GM20431 (cell line): Measurements from ENCODE around the gene BCAS1.

Source experiments
- in situ Hi-C: fragments of 300-500 bp; cut with MseI, MboI; formaldehyde crosslinking; loops from one replicate; pipeline ENCODE4 v1.15.0; 2020; ENCODE audit warnings: low sequenced_read_pairs; ENCODE audit not compliant: unreplicated experiment

Gene BCAS1

GRCh38 chr20:53921443-53921973, 148.9 kb downstream of the BCAS1 start:
- in situ Hi-C loops: no loop called here

GRCh38 chr20:53920647-53921245, 149.6 kb downstream of the BCAS1 start:
- in situ Hi-C loops: no loop called here

- in situ Hi-C loops: no loop called here
Observed at GRCh38 chr20:53919886-53920285, 150.5 kb downstream of the BCAS1 start.

GRCh38 chr20:53918949-53919361, 151.4 kb downstream of the BCAS1 start:
- in situ Hi-C loops: no loop called here

- in situ Hi-C loops: no loop called here
Observed at GRCh38 chr20:53918020-53918311, 152.4 kb downstream of the BCAS1 start.

GRCh38 chr20:53917145-53918019, 153.0 kb downstream of the BCAS1 start:
- in situ Hi-C loops: no loop called here

DNA sequence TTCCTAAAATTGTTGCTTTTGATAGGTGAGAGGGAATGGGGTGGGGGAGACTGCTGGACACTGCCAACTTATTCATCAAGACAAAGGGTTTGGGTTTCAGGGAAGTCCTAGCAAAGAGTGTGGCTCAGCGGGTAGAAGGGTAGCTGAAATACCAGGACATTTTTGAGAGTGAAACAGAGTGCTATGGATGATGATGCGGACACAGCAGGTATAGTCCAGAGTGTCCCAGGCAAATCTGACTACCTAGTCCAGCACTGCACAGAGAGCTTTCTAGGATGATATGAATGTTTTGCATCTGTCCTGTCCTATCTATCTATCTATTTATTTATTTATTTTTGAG, 154.3 kb downstream of the BCAS1 start:
- in situ Hi-C loops: no loop called here

GRCh38 chr20:53915446-53916172, 154.8 kb downstream of the BCAS1 start:
- in situ Hi-C loops: no loop called here

- in situ Hi-C loops: no loop called here
Observed at GRCh38 chr20:53914781-53915445, 155.5 kb downstream of the BCAS1 start.

DNA sequence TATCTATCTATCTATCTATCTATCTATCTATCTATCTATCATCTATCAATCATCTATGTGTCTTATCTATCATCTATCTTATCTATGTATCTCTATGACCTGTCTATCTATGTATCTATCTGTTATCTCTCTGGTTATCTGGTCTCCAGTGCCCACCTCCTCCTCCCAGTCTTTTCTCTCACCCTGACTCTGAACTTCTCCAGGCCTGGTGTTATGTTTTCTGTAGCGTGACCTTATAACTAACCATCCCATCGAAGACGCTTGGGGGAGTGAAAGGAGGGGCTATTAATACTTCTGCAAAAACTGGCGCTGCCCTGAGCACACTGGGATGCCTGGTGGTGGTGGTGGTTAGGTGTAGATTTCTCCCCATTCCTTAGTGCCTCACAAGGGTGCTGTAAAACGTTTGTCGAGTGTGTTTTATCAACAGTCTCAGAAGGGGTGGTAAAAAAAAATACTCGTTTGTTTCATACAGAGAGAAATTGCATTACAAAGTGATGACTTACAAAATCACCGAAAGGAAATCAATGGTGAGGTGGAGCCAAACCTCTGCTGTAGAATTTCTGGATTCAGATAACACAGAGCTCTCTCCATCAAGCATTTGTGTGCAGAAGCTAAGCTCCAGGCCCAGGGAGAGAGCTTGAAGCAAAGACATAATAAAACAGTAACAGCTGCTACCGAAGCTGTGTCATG, 156.2 kb downstream of the BCAS1 start:
- in situ Hi-C loops: no loop called here

DNA sequence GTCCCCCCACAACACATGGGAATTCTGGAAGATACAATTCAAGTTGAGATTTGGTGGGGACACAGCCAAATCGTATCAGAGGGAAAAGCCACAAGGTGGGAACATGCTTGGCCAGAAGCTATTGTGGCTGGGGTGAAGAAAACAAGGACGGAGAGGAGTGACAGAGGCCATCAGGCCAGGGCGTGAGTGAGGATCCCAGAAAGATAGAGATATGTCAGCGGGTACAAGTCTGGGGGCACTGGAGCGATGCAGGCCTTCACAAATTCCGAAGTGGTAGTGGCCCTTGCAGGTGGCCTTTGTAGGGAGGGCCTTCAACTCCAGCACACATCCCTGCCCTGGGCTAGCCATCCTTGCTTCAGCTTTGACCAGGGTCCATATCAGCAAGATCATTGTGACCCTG, 159.1 kb downstream of the BCAS1 start:
- in situ Hi-C loops: no loop called here

DNA sequence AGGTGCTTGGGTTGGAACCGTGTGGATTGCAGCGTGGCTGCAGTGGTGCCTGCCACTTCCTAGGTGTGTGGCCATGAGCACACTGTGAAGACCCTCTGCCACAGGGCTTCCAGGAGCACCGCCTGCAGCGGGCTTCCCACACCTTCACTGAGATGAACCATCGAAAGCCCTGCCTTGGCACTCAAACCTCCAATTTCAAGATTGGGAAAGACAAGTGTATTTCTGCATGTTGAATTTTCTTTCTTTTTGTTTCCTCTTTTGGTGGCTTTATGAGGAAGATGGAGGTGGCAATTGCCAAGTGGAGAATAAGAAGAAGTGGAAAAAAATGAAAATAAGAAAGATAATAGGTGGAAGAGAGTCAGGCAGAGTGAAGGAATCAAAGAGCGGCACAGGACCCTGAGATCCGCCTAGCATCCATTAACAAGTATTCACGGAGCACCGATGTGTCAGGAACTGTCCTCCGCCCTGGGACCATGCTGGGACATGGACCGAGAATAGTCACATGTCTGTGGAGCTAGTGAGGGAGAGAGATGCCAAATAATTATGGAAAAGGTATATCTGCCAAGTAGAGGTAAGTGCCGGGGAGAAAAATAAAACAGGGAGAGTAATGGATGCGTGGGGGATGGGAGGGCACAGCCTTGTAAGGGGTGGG, 159.9 kb downstream of the BCAS1 start:
- in situ Hi-C loops: no loop called here

DNA sequence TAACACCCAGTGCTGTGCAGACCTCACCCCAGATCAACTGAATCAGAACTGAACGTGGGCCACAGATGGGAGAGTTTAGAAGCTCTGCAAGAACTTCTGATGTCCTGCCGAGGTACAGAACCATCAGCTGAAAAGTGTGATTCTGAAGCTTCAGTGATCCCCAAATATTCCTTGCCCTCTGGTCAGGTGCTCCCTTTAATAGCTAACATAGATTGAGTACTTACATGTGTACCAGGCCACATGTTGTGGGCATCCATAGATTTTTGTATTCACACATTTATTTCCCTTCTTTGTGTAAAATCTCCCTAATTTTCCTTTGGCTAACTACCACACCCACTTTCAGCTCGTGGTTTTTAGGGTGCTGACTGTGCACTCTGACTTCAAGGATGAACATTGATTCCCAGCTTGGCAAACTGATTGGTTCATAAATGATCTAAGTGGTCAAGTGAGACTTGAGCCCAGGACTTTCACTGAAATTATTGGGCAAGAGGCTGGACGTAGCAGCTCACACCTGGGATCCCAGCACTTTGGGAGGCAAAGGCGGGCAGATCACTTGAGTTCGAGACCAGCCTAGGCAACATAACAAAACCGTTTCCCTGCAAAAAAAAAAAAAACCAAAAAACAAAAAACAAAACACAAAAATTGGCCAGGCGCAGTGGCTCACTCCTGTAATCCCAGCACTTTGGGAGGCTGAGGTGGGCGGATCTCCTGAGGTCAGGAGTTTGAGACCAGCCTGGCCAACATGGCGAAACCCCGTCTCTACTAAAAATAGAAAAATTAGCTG, 162.2 kb downstream of the BCAS1 start:
- in situ Hi-C loops: no loop called here

DNA sequence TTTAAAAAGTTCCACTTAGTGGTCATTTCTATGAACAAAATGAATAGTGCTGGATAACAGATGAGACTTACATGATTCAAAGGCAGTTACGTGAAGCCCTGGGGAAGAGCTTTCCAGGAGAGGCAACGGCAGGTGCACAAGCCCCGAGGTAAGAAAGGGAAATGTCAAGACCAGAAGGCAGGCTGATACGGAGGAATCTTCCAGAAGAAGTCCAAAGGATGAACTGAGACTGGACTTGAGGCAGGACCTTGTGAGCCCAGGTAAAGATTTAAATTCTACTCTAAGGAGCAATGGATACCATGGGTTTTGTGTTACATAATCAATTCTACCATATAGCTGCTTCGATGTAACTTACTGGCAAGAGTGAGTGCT, 164.6 kb downstream of the BCAS1 start:
- in situ Hi-C loops: no loop called here

DNA sequence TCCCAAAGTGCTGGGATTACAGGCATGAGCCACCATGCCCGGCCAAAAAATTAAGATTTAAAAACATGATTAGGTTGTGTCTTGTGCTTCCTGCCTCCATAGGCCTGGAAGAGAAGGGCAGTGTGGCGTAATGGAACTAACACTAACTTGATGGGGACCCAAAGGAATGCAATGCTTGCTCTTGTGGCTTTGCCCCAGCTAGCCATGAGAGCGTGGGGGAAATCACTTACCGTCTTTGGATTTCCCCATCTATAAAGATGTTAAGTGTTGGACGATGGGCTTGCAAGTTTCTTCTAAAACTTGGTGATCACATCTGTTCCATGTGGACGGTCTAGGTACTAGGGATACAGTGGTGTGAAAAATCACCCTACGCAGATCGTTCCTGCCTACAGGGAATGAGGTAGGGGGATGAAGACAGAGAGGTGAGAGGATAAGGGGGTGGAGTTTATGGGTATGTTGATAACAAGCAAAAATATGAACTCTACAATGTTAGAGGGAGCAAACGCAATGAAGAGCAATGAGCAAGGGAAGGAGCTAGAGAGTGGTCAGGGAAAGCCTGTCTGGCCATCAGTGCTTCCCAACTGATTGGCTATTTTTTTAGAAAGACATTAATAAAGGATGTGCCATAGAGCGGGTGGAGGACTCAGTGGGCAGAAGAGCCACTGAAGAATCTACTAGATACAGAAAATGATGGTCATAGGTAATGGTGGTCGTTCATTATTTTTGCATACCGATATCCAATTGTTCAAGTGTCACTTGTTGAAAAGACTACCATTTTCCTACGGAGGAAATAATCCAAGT, 165.2 kb downstream of the BCAS1 start:
- in situ Hi-C loops: no loop called here

DNA sequence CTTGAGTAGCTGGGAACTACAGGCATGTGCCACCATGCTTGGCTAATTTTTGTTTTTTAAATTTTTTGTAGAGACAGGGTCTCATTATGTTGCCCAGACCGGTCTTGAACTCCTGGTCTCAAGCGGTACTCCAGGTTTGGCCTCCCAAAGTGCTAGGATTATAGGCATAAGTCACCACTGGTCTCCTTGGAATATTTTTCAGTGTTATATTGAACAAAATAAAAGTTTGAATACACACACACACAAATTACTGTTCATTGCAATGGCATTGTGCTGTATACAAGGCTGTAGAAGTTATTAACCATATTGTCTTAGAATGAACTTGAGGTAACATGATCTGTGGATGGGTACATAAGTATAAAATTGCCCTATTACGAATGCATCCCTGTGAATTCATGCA, 166.1 kb downstream of the BCAS1 start:
- in situ Hi-C loops: no loop called here

- in situ Hi-C loops: no loop called here
Observed at GRCh38 chr20:53903652-53903987, 166.8 kb downstream of the BCAS1 start.

- in situ Hi-C loops: no loop called here
Observed at GRCh38 chr20:53902968-53903651, 167.3 kb downstream of the BCAS1 start.
